ENCODE measurements around the gene STARD3NL. TPM values are rescaled to one million over a fixed set of nuclear protein-coding genes. Genes with fewer than 3 reads are reported as not detected.

STARD3NL gene
- total RNA-seq, 1 experiment from 2014 or later = 24.5 TPM

- CTCF ChIA-PET = interaction anchor here (1.4 to 2.9 kb wide), 2 partner anchors 54 kb away, joined by 5 to 14 read pairs; no protein-coding TSS in a partner anchor
- H3K27ac Mint-ChIP-seq (ENCODE audit: low read depth, unreplicated experiment) = no peak overlapping the region
- intact Hi-C loops (cut with micrococcal nuclease) = no loop called here
Observed at GRCh38 chr7:38162036-38162435, 16.0 kb upstream of the STARD3NL start.

GRCh38 chr7:38163671-38164070 lies 14.4 kb upstream of the STARD3NL start:
- intact Hi-C loops (cut with micrococcal nuclease) = no loop called here

More at GRCh38 chr7:38162036-38162435, 16.0 kb upstream of the STARD3NL start:
- DNase-seq (ENCODE audit: unreplicated experiment) = no peak
- Mint-ChIP-seq H3K27me3 (ENCODE audit: insufficient read depth, unreplicated experiment) (peaks cover 4% of the 10 kb centered on the region), H3K4me3 (ENCODE audit: unreplicated experiment) (no peak overlapping the region), H3K4me1 (ENCODE audit: insufficient read depth, unreplicated experiment) (no peaks in the 10 kb centered on the region), H3K36me3 (ENCODE audit: insufficient read depth, unreplicated experiment) (peaks cover 5% of the 10 kb centered on the region), H3K9me3 (ENCODE audit: unreplicated experiment) (no peaks in the 10 kb centered on the region)
- BruUV-seq (replicated peaks) = no TSS peak
- POLR2A ChIA-PET = no interaction called here
- no peak for TF ChIP-seq CTCF (IDR thresholded peaks at IDR 0.05; ENCODE audit: unreplicated experiment)

GRCh38 chr7:38168890-38169570 lies 9.0 kb upstream of the STARD3NL start:
- no peaks in the 10 kb centered on the region for H3K4me1 Mint-ChIP-seq (ENCODE audit: insufficient read depth, unreplicated experiment)
- POLR2A ChIA-PET = no interaction called here
- TF ChIP-seq CTCF (IDR thresholded peaks at IDR 0.05; ENCODE audit: unreplicated experiment) = no peak
- no peak for DNase-seq (ENCODE audit: unreplicated experiment)
- no peaks in the 10 kb centered on the region for H3K36me3 Mint-ChIP-seq (ENCODE audit: insufficient read depth, unreplicated experiment)
- CTCF ChIA-PET = interaction anchor here (0.6 to 1.1 kb wide), 6 partner anchors 9 to 162 kb away, joined by 3 to 4 read pairs (median 3); no protein-coding TSS in a partner anchor
- H3K27me3 Mint-ChIP-seq (ENCODE audit: insufficient read depth, unreplicated experiment) = peaks cover 62% of the 10 kb centered on the region
- BruUV-seq (replicated peaks) = no TSS peak
- H3K9me3 Mint-ChIP-seq (ENCODE audit: unreplicated experiment) = no peaks in the 10 kb centered on the region
- H3K4me3 Mint-ChIP-seq (ENCODE audit: unreplicated experiment) = no peak overlapping the region
- intact Hi-C loops (cut with micrococcal nuclease) = no loop called here
- H3K27ac Mint-ChIP-seq (ENCODE audit: low read depth, unreplicated experiment) = no peak overlapping the region

More at GRCh38 chr7:38163671-38164070, 14.4 kb upstream of the STARD3NL start:
- peaks cover 19% of the 10 kb centered on the region for H3K27me3 Mint-ChIP-seq (ENCODE audit: insufficient read depth, unreplicated experiment)
- CTCF ChIA-PET = interaction anchor here (0.7 to 1.0 kb wide), 2 partner anchors 16 to 52 kb away, joined by 3 read pairs; no protein-coding TSS in a partner anchor
- no peak for DNase-seq (ENCODE audit: unreplicated experiment)
- H3K9me3 Mint-ChIP-seq (ENCODE audit: unreplicated experiment) = no peaks in the 10 kb centered on the region
- H3K27ac Mint-ChIP-seq (ENCODE audit: low read depth, unreplicated experiment) = no peak overlapping the region
- H3K4me1 Mint-ChIP-seq (ENCODE audit: insufficient read depth, unreplicated experiment) = no peaks in the 10 kb centered on the region
- peaks cover 5% of the 10 kb centered on the region for H3K36me3 Mint-ChIP-seq (ENCODE audit: insufficient read depth, unreplicated experiment)
- no peak overlapping the region for H3K4me3 Mint-ChIP-seq (ENCODE audit: unreplicated experiment)
- no TSS peak for BruUV-seq (replicated peaks)
- TF ChIP-seq CTCF (IDR thresholded peaks at IDR 0.05; ENCODE audit: unreplicated experiment) = no peak
- POLR2A ChIA-PET = no interaction called here

- peaks cover 70% of the 10 kb centered on the region for H3K27me3 Mint-ChIP-seq (ENCODE audit: insufficient read depth, unreplicated experiment)
- no peak overlapping the region for H3K27ac Mint-ChIP-seq (ENCODE audit: low read depth, unreplicated experiment)
- no peak for TF ChIP-seq CTCF (IDR thresholded peaks at IDR 0.05; ENCODE audit: unreplicated experiment)
- no peaks in the 10 kb centered on the region for H3K9me3 Mint-ChIP-seq (ENCODE audit: unreplicated experiment)
- CTCF ChIA-PET = interaction anchor here (0.5 to 0.9 kb wide), 3 partner anchors 8 to 674 kb away, joined by 3 read pairs; no protein-coding TSS in a partner anchor
- H3K4me1 Mint-ChIP-seq (ENCODE audit: insufficient read depth, unreplicated experiment) = no peaks in the 10 kb centered on the region
- peak; percentile 54 for DNase-seq (ENCODE audit: unreplicated experiment)
- intact Hi-C loops (cut with micrococcal nuclease) = no loop called here
- POLR2A ChIA-PET = no interaction called here
- H3K36me3 Mint-ChIP-seq (ENCODE audit: insufficient read depth, unreplicated experiment) = no peaks in the 10 kb centered on the region
- BruUV-seq (replicated peaks) = no TSS peak
- no peak overlapping the region for H3K4me3 Mint-ChIP-seq (ENCODE audit: unreplicated experiment)
Observed at GRCh38 chr7:38169847-38170246, 8.2 kb upstream of the STARD3NL start.
